Fibroblast of skin of back (primary cell): ENCODE results near the gene ERFL.
"Not testable (repeated sequence)": the region's sequence is repeated elsewhere in the genome, so short reads cannot be mapped to it uniquely, and the experiment has no call there.

Experiments
- DNase-seq: peaks from one replicate; pipeline ENCODE4 v3.0.0-alpha.2; 2013

The ERFL gene

DNA sequence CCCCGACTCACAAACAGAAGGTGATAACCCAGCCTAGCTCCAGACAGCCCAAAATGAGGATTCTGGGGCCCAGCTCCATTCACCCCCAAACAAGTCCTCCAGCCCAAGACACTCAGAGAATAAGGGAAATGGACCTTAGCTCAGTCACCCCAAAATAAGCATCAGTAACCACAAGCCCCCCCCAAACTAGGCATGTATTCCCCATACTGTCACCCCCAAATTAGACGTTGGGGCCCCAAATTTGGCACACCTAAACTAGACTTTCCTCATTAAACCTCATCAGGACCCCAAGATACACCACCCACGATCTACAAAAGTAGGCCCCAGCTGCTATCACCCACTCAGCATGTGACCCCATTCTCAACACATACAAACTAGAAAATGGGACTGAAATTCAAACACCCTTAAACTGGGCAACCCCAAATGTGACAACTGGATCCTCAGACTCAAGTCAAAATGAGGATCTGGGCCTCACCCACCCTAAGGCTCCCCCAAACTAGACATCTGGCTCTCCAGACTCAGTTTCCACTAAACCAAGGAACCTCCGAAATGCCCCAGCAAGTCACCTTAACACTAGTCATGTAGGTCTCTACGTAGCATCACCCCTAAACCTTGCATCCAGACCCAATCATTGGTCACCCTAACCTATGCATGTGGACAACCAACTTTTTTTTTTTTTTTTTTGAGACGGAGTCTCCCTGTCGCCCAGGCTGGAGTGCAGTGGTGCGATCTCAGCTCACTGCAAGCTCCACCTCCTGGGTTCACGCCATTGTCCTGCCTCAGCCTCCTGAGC is 13.4 kb upstream of the ERFL start:
- DNase-seq = no peak

DNA sequence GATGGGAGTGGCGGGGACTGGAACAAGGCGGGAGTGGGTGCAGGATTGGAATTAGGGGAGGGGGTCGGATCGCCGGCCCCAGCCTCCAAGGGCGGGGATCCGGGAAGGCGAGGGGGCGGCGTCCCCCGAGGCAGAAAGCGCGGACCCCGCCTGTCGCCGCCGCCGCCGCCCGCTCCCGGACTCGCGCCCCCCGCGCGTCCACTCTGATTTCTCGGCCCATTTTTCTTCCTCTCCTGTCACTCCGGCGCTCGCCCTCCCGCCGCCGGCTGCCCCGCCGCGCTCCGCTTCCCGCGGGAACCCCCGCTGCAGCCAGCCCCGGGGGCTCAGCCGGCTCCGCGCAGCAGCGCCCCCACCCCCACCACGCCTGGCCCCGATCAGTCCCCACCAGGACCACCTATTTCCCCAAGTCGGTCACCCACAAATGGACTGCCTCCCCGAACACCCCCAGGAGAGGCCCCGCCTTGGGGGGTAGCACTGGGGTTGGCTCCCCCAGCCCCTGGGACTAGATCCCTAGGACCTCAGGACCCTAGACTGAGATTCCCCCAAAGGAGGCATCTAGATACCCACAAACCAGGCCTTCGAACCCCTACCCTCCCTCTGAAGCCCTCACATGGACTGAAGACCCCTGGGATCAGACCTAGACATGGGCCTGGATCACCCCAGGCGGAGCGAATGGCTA is 12.6 kb upstream of the ERFL start:
- no peak for DNase-seq

- DNase-seq = no peak
These were observed 11.8 kb upstream of the ERFL start for GRCh38 chr19:41939861-41940730.

DNA sequence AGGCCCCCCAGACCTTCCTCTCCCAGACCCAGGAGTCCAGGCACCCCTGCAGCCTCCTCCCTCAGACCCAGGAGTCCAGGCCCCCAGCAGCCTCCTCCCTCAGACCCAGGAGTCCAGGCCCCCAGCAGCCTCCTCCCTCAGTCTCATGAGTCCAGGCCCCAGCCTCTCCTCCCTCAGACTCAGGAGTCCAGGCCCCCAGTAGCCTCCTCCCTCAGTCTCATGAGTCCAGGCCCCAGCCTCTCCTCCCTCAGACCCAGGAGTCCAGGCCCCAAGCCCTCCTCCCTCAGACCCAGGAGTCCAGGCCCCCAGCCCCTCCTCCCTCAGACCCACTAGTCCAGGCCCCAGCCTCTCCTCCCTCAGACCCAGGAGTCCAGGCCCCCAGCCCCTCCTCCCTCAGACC is 11.0 kb upstream of the ERFL start:
- not testable (repeated sequence) for DNase-seq

GRCh38 chr19:41937525-41938468 is 9.5 kb upstream of the ERFL start:
- DNase-seq = no peak

GRCh38 chr19:41936961-41937360 is 8.7 kb upstream of the ERFL start:
- DNase-seq = no peak

GRCh38 chr19:41936416-41936850 is 8.2 kb upstream of the ERFL start:
- DNase-seq = peak; percentile 32

DNA sequence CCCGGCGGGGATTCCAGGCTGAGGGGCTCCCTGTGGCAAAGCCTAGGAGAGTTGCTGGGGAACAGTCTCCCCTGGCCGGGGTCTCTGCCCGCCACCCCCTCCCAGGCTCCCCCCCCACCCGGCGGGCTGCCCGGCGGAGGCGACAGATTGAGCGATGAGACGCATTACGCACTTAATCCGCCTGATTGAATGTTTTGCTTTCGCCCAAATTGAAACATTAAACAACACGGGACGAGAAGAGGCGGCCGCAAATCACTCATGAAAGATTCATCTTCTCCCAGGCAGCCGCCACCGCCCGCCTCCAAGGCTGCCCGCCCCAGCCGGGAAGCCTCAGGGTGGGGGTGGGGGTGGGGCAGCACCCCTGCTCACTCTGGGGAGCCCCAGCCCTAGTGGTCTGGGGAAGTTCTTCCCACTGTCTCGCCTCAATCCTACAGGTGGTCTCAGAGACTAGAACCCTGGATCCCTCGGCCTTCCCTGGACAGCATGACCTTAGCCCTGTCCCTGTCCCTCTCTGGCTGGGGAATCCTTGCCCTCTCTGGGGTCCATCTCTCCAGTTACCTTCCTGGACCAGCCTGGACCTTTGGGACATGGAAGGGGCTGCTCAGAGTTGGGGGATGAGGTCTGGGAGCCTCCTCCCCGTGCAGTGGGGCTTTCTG is 7.6 kb upstream of the ERFL start:
- DNase-seq = no peak

GRCh38 chr19:41934849-41935374 is 6.7 kb upstream of the ERFL start:
- DNase-seq = peak; percentile 54

DNA sequence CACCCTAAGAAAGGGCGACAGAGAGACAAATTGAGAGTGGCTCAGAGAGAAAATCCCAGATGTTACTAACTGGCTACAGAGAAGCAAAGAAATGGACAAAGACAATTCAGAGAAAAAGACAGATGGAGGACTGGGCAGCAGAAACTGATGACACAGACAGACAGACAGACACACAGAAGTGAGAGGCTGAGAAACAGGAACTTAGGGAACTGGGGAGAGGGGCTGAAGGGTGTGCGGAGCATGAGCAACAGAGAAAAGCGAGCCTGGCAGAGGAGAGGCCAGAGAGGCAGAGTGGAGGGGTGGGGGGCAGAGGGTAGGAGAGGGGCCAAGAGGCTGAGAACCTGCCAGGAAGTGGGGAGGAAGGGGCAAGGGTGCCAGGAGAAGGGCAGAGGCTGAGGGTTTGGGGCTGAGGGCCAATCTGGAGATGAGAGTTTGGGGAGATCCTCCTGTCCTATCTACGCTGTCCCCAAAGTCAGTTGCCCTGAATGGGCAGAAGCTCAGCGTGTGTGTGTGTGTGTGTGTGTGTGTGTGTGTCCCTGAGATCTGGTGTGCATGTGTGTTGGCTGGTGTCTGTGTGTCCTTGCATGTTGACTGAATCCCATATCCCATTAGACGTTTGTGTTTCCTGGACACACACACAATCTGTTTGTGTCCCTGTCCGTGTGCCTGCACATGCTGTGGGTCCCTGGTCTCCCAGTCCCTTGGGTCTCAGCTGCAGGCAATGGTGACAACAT is 5.6 kb upstream of the ERFL start:
- no peak for DNase-seq

DNA sequence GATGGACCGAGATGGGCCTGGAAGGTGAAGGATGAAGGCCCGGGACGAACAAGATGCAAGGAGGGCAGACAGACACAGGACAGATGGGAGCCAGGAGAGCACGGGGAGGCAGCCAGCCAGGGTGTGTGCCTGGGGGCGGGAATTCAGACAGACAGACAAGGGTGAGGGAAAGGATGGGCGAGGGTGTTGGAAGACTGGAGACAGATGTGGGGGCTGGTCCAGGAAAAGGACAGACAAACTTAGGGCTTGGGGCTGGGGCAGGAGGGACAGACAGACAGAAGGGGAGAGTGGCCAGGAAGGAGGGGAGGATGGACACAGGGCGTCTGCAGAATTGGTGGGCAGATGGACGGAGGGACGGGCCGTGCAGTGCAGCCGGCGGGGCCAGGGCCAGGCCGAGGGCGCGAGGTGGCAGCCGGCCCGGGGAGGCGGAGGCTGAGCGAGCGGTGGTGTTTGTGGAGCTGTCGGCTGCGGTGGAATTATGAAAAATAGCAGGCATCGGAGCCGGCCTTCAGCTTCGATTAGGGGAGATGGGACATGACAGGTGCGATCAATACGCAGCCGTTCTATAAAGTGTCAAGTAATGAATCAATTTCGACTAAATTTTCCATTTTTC is 4.6 kb upstream of the ERFL start:
- DNase-seq = no peak

DNA sequence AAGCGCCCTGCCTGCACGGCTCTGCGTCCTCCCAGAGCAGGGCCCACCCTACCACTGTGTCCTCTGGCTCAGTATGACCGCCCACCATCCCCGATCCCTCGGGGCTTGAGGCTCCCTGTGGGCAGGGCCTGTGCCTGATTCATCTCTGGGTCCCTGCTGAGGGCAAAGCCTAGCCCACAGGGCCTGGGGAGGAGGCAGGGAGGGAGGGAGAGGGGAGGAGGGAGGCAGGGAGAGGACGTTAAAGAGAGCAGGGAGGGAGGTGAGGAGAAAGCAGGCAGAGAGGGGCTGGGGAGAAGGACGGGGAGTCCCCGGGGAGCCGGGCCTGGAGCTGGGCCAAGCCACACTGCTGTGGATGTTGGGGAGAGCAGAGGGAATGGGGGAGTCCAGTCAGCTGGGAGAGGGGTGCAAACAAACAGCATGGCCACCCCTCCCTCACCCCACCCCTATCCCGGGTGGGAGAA is 4.0 kb upstream of the ERFL start:
- no peak for DNase-seq

GRCh38 chr19:41930926-41931592 is 2.8 kb upstream of the ERFL start:
- no peak for DNase-seq

DNA sequence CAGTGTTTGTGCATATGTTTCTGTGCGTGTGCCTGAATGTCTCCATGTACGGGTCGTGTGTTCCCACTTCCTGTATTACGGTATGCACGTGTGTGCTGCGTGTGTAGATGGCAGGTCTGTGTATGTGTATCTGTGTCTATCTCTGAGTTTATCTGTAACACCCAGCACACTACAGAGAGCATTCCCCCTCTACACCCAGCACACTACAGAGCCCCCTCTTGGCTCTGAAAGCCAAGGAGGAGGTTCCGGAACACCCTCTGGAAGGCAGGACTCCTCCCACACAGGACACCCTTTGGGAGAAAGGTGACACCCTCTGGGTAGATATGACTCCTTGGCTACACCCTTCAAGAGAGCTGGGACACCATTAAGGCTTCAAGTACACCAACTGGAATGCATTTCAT is 2.1 kb upstream of the ERFL start:
- DNase-seq = no peak

DNA sequence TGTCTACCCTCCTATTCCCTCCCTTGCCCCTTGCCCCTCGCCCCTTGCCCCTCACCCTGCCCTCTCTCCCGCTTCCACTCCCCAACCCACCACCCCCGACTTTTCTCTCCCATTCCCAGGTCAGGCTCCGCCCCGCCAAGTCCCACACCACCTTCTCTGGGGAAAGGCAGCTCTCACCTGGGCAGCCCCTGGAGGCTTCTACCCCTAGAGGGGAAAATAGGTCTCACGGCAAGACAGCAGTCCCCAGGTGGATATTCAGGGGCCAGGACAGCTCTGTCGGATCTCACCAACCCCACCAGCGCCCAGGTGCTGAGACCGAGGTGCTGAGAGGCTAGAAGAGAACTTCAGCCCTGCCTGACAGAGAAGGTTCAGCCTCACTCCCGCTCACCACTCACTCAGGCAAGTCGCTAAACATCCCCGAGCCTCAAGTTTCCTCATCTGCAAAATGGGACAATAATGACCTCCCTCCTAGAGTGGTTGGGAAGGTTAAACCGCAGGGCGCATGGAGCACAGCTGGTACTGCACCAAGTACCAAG is 1.4 kb upstream of the ERFL start:
- no peak for DNase-seq

- no peak for DNase-seq
These were observed 696 bp upstream of the ERFL start for GRCh38 chr19:41928754-41929535.

DNA sequence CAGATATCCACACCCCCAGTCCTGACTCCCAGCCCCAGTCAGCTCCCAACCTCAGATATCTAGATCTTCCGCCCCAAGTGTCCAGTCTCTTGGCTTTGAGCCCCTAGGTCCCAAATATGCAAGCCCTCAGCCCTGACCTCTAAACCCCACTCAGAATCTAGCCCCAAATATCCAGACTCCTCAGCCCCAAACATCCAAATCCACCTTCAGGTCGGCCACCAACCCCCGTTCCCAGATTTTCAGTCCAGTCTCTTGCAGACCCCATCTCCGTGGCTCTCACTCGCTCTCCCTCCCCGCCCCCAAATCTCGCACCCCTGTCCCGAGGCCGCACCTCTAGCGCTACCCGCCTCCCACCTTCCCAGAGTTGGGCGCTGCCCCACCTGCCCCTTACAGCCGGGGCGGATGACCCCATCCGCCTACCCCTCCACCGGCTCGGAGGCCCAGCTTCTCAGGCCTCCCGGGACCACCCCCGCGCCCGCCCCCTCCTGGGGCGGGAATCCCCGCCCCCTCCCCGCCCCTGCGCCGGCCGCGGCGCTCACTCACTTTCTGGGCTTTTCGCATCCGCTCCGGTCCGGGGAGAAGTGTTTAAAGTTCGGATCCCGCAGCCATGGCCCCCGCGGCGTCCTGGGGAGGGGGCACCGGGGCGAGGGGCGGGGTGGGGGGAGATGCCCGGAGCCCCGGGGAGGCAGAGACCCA is 604 bp downstream of the ERFL start:
- DNase-seq = no peak
